Ovary (tissue), 9 donors: ENCODE data around the gene LOXL1. TPM values are rescaled to one million over a fixed set of nuclear protein-coding genes. Genes with fewer than 3 reads are reported as not detected.

Experiments
- DNase-seq, 5 donors: peaks; one replicate each; pipeline ENCODE4 v3.0.0-alpha.2; 2019 to 2020
- H3K27ac ChIP-seq, 2 donors: fragments of 200-600 bp; one replicate each; pipeline versions ENCODE4 v1.5.1 to v1.8.0; 2019 to 2022
- H3K27me3 ChIP-seq: fragments of 200-600 bp; one replicate; pipeline ENCODE4 v1.8.0; 2022
- H3K36me3 ChIP-seq: fragments of 200-600 bp; sonication (generic); one replicate; pipeline ENCODE4 v1.5.1; 2019
- H3K4me1 ChIP-seq: one replicate; pipeline ENCODE4 v1.8.1; 2013; ENCODE audit warnings: mild to moderate bottlenecking, moderate library complexity; ENCODE audit not compliant: insufficient read depth
- H3K4me3 ChIP-seq: fragments of 200-600 bp; sonication (generic); one replicate; pipeline ENCODE4 v1.5.1; 2017
- H3K9me3 ChIP-seq, 2 donors: fragments of 200-600 bp in 1 of 2; sonication (generic) in 1 of 2; one replicate each; pipeline versions ENCODE4 v1.5.1 to v1.8.1; 2013 to 2019; ENCODE audit warnings: mild to moderate bottlenecking in 1 of 2, moderate library complexity in 1 of 2
- CTCF ChIP-seq, 3 donors: fragments of 450-650 bp in 2 of 3; fragments of 200-600 bp in 1 of 3; IDR thresholded peaks; one replicate each; pipeline versions ENCODE4 v1.5.1 to v1.8.0; 2016 to 2022; ENCODE audit warnings: antibody characterized with exemption in 3 of 3, mild to moderate bottlenecking in 1 of 3
- EP300 ChIP-seq: sonication (generic); formaldehyde crosslinking; IDR thresholded peaks from one replicate; pipeline ENCODE4 v1.6.1; 2017; ENCODE audit warnings: antibody characterized with exemption
- POLR2A ChIP-seq: fragments of 450-650 bp; IDR thresholded peaks from one replicate; pipeline ENCODE4 v1.6.1; 2017; ENCODE audit warnings: antibody characterized with exemption, mild to moderate bottlenecking, moderate library complexity
- WGBS, 3 donors: extraction: QIAGEN DNeasy Blood & Tissue Kit in 1 of 3; methylation state at CpG; one replicate each; pipeline versions ENCODE4 v1.1.5 to v1.1.7; 2013 to 2017; 5-methylcytosine and 5-hydroxymethylcytosine counted together
- intact Hi-C, 4 donors: fragments of 100-400 bp; cut with DNase I; formaldehyde crosslinking; loops; one replicate each; pipeline versions ENCODE4 v1.11.0 to v1.15.1; 2022 to 2023
- polyA plus RNA-seq, 2 donors: library from polyadenylated mRNA; stranded (reverse); fragments of 200-250 nt in 1 of 2; fragments of 350-450 nt in 1 of 2; fragmentation: Illumina TruSeq in 1 of 2; extraction: RNeasy Lipid Tissue Mini Kit (QIAGEN cat#74804) in 1 of 2; gene quantifications; one replicate each; pipeline ENCODE4 v1.2.3, GENCODE V29; 2013 to 2014
- total RNA-seq, 7 donors: library from RNA; depleted of rRNA in 2 of 7; stranded (reverse); fragments of >200 nt in 2 of 7; fragmentation: NEBNext Ultra II Directional in 3 of 7; extraction: Animal tissue kit (Norgen Biotek cat#: 25700) in 3 of 7; gene quantifications; one replicate each; pipeline versions ENCODE4 v1.1.0 to v1.2.4, GENCODE V29; 2016 to 2023
- donor health status: DM: no; HTN: no; CAD: no; lungs with moderate emphysema.
- donor health status: DM: no; HTN: no; CAD: no.
- donor health status: Bipolar disorder and iron deficiency.
- donor health status: DM: yes; HTN: yes; CAD: no.
- donor health status: DM: no; HTN: no; CAD: no.
- donor health status: DM: yes; HTN: yes; CAD: no.

Gene LOXL1
- total and polyA plus RNA-seq, 9 donors = 10.1 to 33.8 (median 17.7) TPM

DNA sequence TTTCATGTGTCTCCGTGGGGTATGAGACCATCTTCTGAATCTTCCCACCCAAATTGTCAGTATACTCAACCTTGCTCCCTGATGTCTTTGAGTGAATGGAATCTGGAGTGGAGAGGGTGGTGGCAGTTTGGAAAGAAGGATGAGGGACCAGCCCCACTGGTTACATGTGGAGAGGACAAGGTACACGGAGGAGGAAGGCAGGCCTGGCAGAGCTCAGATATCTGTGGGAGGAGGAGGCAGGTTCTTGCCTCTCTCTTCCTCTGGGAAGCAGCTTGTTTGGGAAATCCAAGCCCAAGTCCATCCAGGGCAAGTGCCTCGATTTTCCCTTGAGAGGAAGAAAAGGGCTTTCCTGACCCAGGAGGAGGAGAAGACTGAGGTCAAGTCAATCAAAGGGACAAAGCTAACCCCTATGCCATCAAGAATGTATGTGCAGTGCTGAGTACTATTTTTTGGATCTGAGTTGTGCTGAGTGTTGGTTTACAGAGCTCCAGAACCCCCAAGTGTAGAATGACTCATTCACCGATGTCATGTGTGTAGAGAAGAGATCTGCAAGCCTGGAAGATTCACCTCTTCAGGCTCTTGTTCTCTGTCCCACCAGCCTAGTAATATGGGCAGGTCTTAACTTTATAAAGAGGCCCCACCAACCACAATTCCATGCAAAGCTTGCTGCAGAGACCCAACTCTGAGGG lies 19.8 kb upstream of the LOXL1 start:
- H3K9me3 ChIP-seq = no peaks in the 10 kb centered on the region
- no peak for DNase-seq
- no peaks in the 10 kb centered on the region for H3K4me1 ChIP-seq
- no peak overlapping the region for H3K27ac ChIP-seq
- H3K36me3 ChIP-seq = no peaks in the 10 kb centered on the region
- TF ChIP-seq POLR2A (no peak), CTCF (IDR thresholded peaks at IDR 0.05) (no peak), EP300 (no peak)
- H3K27me3 ChIP-seq = no peaks in the 10 kb centered on the region
- intact Hi-C loops = loop anchor here in 2 of 4 donors (5.0 to 10.0 kb wide), 4 partner anchors 199 to 342 kb away; no protein-coding TSS in a partner anchor
- no peak overlapping the region for H3K4me3 ChIP-seq
- 67 to 76% (median 74%) methylated on average over 4 of the region's 4 CpGs for WGBS, 3 donors

DNA sequence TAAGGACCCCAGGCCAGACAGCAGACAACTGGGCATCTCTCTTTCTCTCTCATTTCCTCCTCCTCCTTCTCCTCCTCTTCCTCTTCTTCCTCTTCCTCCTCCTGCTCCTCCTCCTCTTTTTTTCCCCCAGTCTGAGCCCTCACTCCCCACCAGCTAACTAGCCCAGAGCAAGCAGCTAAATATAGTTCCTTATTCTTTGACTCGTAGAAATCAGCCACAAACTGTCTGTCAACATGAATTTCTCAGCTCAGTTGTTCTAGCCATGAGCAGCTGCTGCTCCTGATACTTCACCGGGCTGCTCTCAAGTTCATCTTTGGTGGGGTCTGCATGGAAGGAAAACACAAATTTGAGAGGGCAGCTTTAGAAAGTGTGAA lies 19.2 kb upstream of the LOXL1 start:
- Histone ChIP-seq H3K27ac (no peak overlapping the region), H3K36me3 (no peaks in the 10 kb centered on the region), H3K4me3 (no peak overlapping the region), H3K27me3 (no peaks in the 10 kb centered on the region), H3K4me1 (no peaks in the 10 kb centered on the region), H3K9me3 (no peaks in the 10 kb centered on the region)
- TF ChIP-seq CTCF (IDR thresholded peaks at IDR 0.05) (no peak), POLR2A (no peak), EP300 (no peak)
- WGBS, 3 donors = 83 to 84% (median 83%) methylated on average over 2 of the region's 2 CpGs
- DNase-seq = no peak
- intact Hi-C loops = loop anchor here in 2 of 4 donors (5.0 to 10.0 kb wide), 4 partner anchors 200 to 342 kb away; no protein-coding TSS in a partner anchor

DNA sequence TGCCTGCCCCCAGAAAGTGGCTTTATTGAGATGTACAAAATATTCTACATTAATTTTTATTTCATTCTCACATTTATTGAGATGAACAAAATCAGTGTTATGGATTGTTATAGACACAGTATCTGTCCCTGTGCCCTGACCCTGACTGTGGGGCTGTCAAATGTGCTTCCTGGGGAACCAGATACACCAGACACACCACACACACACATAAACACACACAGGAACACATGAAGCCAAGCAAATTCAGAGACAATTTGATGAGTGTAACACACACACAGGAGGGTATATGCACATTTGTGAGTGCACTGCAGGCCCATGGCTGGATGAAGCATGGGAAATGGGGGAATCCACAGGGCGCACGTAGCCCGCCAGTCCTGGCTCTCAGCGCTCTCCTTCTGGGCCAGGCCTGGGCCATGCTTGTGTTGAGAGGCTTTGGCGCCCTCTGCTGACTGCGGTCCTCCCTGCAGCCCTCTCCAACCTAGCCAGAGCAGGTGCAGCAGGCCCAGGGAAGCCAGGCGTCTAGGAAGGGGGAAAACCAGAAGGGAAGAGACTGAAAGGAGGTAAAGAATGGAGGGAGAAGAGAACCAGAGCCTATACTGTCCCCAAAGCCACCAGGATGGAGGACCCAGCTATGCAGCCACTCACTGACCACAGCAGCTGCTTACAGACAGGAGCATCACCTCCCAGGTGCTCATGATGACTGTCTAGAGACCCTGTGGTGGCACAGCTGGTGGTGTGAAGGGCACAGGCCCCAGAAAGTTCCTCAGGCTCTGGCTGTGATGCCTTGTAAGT lies 18.0 kb upstream of the LOXL1 start:
- Histone ChIP-seq H3K4me1 (no peaks in the 10 kb centered on the region), H3K9me3 (no peaks in the 10 kb centered on the region), H3K4me3 (no peak overlapping the region), H3K27ac (no peak overlapping the region), H3K27me3 (no peaks in the 10 kb centered on the region), H3K36me3 (no peaks in the 10 kb centered on the region)
- DNase-seq = peak; percentile 79 to 92 (median 86)
- intact Hi-C loops = loop anchor here in 2 of 4 donors (5.0 to 10.0 kb wide), 4 partner anchors 201 to 343 kb away; no protein-coding TSS in a partner anchor
- no peak for TF ChIP-seq EP300
- peak; percentile 78 to 92 (median 79) for TF ChIP-seq CTCF (IDR thresholded peaks at IDR 0.05)
- WGBS, 3 donors = 10 to 12% (median 10%) methylated on average over 7 of the region's 7 CpGs

DNA sequence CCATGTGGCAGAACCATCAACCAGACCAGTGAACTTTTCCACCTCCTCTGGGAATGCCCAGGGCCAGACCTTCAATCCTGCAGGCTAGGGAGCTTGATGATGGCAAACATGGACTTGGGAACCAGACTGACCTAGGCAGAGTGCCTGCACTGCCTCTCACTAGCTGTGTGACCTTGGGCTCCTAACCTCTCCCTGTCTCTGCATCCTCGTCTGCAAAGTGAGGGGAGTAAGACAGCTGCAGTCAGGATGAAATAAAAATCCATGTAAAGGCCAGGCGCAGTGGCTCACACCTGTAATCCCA lies 17.5 kb upstream of the LOXL1 start:
- no peaks in the 10 kb centered on the region for H3K36me3 ChIP-seq
- 90 to 94% (median 91%) methylated on average over 2 of the region's 2 CpGs for WGBS, 3 donors
- H3K4me1 ChIP-seq = no peaks in the 10 kb centered on the region
- H3K9me3 ChIP-seq = no peaks in the 10 kb centered on the region
- intact Hi-C loops = loop anchor here in 2 of 4 donors (5.0 to 10.0 kb wide), 4 partner anchors 201 to 344 kb away; no protein-coding TSS in a partner anchor
- H3K4me3 ChIP-seq = no peak overlapping the region
- H3K27ac ChIP-seq = no peak overlapping the region
- no peak for TF ChIP-seq CTCF (IDR thresholded peaks at IDR 0.05)
- TF ChIP-seq EP300 = no peak
- no peak for TF ChIP-seq POLR2A
- no peaks in the 10 kb centered on the region for H3K27me3 ChIP-seq
- DNase-seq = no peak
